Endothelial cell of umbilical vein (primary cell): ENCODE results near the gene SMARCA2. TPM values are rescaled to one million over a fixed set of nuclear protein-coding genes. Genes with fewer than 3 reads are reported as not detected.

ENCODE experiments used
- BruUV-seq: library from RNA; stranded (reverse); fragments of 400-500 nt; replicated peaks from 2 replicates; lab custom pipeline; 2021; lab: Mats Ljungman, UMichigan
- CTCF ChIA-PET: fragments of 300-600, 350-600 bp; sonication (Branson Sonifier 250); formaldehyde crosslinking; loops from one replicate; lab custom pipeline; 2021; ENCODE audit warnings: antibody characterized with exemption, inconsistent platforms; lab: Charles Lee
- POLR2A ChIA-PET: fragments of 300-600, 350-600 bp; sonication (Branson Sonifier 250); formaldehyde crosslinking; loops from one replicate; lab custom pipeline; 2021; ENCODE audit warnings: antibody characterized with exemption, inconsistent platforms; lab: Charles Lee
- DNase-seq: peaks from one replicate; pipeline ENCODE4 v3.0.0-alpha.2; 2011; ENCODE audit warnings: low read depth, low spot score
- FAIRE-seq: peaks from 2 replicates; lab custom pipeline; 2011; peaks lifted over from hg19 to GRCh38; lab: Jason Lieb, UNC
- H2AFZ ChIP-seq: 2 replicates; pipeline ENCODE4 v1.6.0; 2012; ENCODE audit warnings: low read depth, low read length, control low read depth, inconsistent platforms
- H3K27ac ChIP-seq: 2 replicates; pipeline ENCODE4 v1.5.1; 2011; ENCODE audit warnings: low read depth, mild to moderate bottlenecking, control low read depth, low read length, moderate library complexity; ENCODE audit not compliant: insufficient read depth
- H3K27me3 ChIP-seq, 2 experiments: 2 replicates each; pipeline versions ENCODE4 v1.6.0 to v1.6.1; 2011; ENCODE audit warnings: low read length in 2 of 2, mixed read lengths in 1 of 2; ENCODE audit not compliant: control insufficient read depth in 2 of 2, insufficient read depth in 2 of 2
- H3K36me3 ChIP-seq, 2 experiments: 2 replicates in 1 of 2; 3 replicates in 1 of 2; pipeline ENCODE4 v1.5.1; 2011; ENCODE audit warnings: low read length in 2 of 2, mild to moderate bottlenecking in 1 of 2, moderate library complexity in 1 of 2; ENCODE audit not compliant: control insufficient read depth in 2 of 2, insufficient read depth in 2 of 2; ENCODE audit errors: extremely low read depth in 1 of 2
- H3K4me1 ChIP-seq: 3 replicates; pipeline ENCODE4 v1.5.1; 2011; ENCODE audit warnings: mild to moderate bottlenecking, low read length; ENCODE audit not compliant: control insufficient read depth, insufficient read depth; ENCODE audit errors: extremely low read depth
- H3K4me2 ChIP-seq: 2 replicates; pipeline ENCODE4 v1.6.1; 2011; ENCODE audit warnings: low read length, control low read depth, mixed read lengths; ENCODE audit not compliant: insufficient read depth
- H3K4me3 ChIP-seq, 3 experiments: fragments of 200-600 bp in 1 of 3; sonication (generic), shearing (Covaris generic) in 1 of 3; replicated peaks in 1 of 3; 2 replicates each; pipeline ENCODE4 v1.5.1; 2011 to 2016; ENCODE audit warnings: control low read depth in 3 of 3, low read length in 3 of 3, mild to moderate bottlenecking in 2 of 3, inconsistent platforms in 1 of 3, low read depth in 1 of 3, moderate library complexity in 1 of 3; ENCODE audit not compliant: insufficient read depth in 1 of 3
- H3K79me2 ChIP-seq: 2 replicates; pipeline ENCODE4 v1.6.0; 2012; ENCODE audit warnings: low read length, inconsistent platforms; ENCODE audit not compliant: control insufficient read depth, insufficient read depth
- H3K9ac ChIP-seq: replicated peaks from 2 replicates; pipeline ENCODE3; 2011; ENCODE audit warnings: low read length, control low read depth; ENCODE audit not compliant: insufficient read depth; ENCODE audit errors: extremely low read depth
- H3K9me1 ChIP-seq: replicated peaks from 3 replicates; pipeline ENCODE4 v1.6.0; 2011; ENCODE audit warnings: mild to moderate bottlenecking, low read length; ENCODE audit not compliant: control insufficient read depth, insufficient read depth; ENCODE audit errors: extremely low read depth
- H3K9me3 ChIP-seq: replicated peaks from 2 replicates; pipeline ENCODE4 v1.5.1; 2012; ENCODE audit warnings: low read length, inconsistent platforms; ENCODE audit not compliant: control insufficient read depth, insufficient read depth
- H4K20me1 ChIP-seq: replicated peaks from 2 replicates; pipeline ENCODE3; 2011; ENCODE audit warnings: mild to moderate bottlenecking, low read length; ENCODE audit not compliant: control insufficient read depth, insufficient read depth; ENCODE audit errors: extremely low read depth
- EZH2 ChIP-seq: IDR thresholded peaks from 2 replicates; pipeline ENCODE4 v1.6.1; 2012; ENCODE audit warnings: borderline replicate concordance, low read depth, mild to moderate bottlenecking, moderate library complexity, low read length, inconsistent platforms; ENCODE audit not compliant: severe bottlenecking
- FOS ChIP-seq: IDR thresholded peaks from 2 replicates; pipeline ENCODE4 v1.6.1; 2011; ENCODE audit warnings: mild to moderate bottlenecking, low read length, moderate library complexity, borderline replicate concordance; ENCODE audit not compliant: insufficient read depth
- GATA2 ChIP-seq: IDR thresholded peaks from 2 replicates; pipeline ENCODE4 v1.7.0; 2011; ENCODE audit warnings: low read depth, mild to moderate bottlenecking, moderate library complexity, mixed read lengths, low read length; ENCODE audit not compliant: insufficient read length, insufficient read depth
- JUN ChIP-seq: IDR thresholded peaks from 2 replicates; pipeline ENCODE4 v1.6.1; 2011; ENCODE audit warnings: borderline replicate concordance, low read depth; ENCODE audit not compliant: insufficient read length, insufficient read depth
- MYC ChIP-seq: IDR thresholded peaks from one replicate; pipeline ENCODE4 v1.6.1; 2011; ENCODE audit warnings: mild to moderate bottlenecking, low read depth, low read length
- POLR2A ChIP-seq: IDR thresholded peaks from 2 replicates; pipeline ENCODE4 v1.6.1; 2012; ENCODE audit warnings: low read depth, mild to moderate bottlenecking, control low read depth, low read length
- POLR2AphosphoS5 ChIP-seq: IDR thresholded peaks from 2 replicates; pipeline ENCODE4 v1.6.1; 2012; ENCODE audit warnings: low read depth, mild to moderate bottlenecking, control low read depth, low read length, moderate library complexity; ENCODE audit not compliant: insufficient read depth
- dilution Hi-C: fragments of 300-500 bp; cut with MboI; formaldehyde crosslinking; loops from one replicate; pipeline ENCODE4 v1.15.0; 2019; ENCODE audit warnings: low sequenced_read_pairs; ENCODE audit not compliant: extremely low pct_ligation_motif_present
- intact Hi-C: fragments of 100-400 bp; cut with micrococcal nuclease; formaldehyde crosslinking; loops from one replicate; pipeline ENCODE4 v1.10.0; 2022
- polyA plus RNA-seq, 4 experiments: library from polyadenylated mRNA; depleted of rRNA in 3 of 4; stranded (reverse) in 3 of 4; unstranded in 1 of 4; fragments of >200 nt; gene quantifications; 2 replicates each; pipeline versions ENCODE4 v1.2.1 to v1.2.3, GENCODE V29; 2011 to 2012; ENCODE audit warnings: missing spikeins in 1 of 4
- total RNA-seq: library from RNA; stranded (reverse); gene quantifications from 2 replicates; pipeline ENCODE4 v1.2.3, GENCODE V29; 2021
- TF ChIP-seq, protein P1 (sequence below), 2 donors: IDR thresholded peaks; 1 replicate in 1 of 2; 2 replicates in 1 of 2; pipeline ENCODE4 v1.5.1; 2011; ENCODE audit warnings: low read length in 2 of 2, mild to moderate bottlenecking in 2 of 2, moderate library complexity in 2 of 2, control low read depth in 1 of 2, inconsistent platforms in 1 of 2, low read depth in 1 of 2; ENCODE audit not compliant: insufficient read depth in 1 of 2; ENCODE audit errors: extremely low read depth in 1 of 2
- TF ChIP-seq, protein P2 (sequence below): IDR thresholded peaks from 2 replicates; pipeline ENCODE4 v1.6.1; 2011; ENCODE audit not compliant: insufficient read depth, insufficient read length

Gene SMARCA2
- total and polyA plus RNA-seq, 2 donors (not counting 3 experiments of a cell fraction or from before 2014, with no cell fraction given), result 54.5 to 79.9 TPM

DNA sequence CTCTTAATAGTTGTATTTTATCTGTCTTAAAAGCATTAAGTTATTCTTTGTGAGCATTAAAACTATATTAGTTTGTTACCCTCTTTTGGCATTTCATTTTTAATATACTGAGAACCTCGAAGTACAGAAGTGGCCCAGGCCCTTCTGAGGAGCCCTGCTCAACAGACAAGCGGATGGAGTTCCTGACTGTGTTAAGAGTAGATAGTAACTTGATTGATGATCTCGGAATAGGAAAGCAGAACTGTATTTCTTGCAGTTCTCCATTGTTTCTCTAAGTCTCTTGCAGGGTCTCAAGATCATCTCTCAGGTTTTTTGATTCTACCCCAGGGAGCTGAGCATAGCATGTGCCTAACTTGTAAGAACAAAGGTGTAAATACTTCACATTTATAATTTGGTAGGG is 139.6 kb downstream of the SMARCA2 start:
- H3K4me1 ChIP-seq, result peaks cover 19% of the 10 kb centered on the region
- dilution Hi-C loops, result no loop called here
- no peak overlapping the region for H2AFZ ChIP-seq
- H4K20me1 ChIP-seq, result no peaks in the 10 kb centered on the region
- H3K9me3 ChIP-seq, result no peaks in the 10 kb centered on the region
- no peaks in the 10 kb centered on the region for H3K9me1 ChIP-seq
- no peak overlapping the region for H3K4me3 ChIP-seq
- intact Hi-C loops, result loop anchor here (10.0 kb wide), 1 partner anchor 470 kb away; the partner anchor contains the start of gene VLDLR
- H3K9ac ChIP-seq, result no peak overlapping the region
- H3K27ac ChIP-seq, result no peak overlapping the region
- TF ChIP-seq, protein P1, sequence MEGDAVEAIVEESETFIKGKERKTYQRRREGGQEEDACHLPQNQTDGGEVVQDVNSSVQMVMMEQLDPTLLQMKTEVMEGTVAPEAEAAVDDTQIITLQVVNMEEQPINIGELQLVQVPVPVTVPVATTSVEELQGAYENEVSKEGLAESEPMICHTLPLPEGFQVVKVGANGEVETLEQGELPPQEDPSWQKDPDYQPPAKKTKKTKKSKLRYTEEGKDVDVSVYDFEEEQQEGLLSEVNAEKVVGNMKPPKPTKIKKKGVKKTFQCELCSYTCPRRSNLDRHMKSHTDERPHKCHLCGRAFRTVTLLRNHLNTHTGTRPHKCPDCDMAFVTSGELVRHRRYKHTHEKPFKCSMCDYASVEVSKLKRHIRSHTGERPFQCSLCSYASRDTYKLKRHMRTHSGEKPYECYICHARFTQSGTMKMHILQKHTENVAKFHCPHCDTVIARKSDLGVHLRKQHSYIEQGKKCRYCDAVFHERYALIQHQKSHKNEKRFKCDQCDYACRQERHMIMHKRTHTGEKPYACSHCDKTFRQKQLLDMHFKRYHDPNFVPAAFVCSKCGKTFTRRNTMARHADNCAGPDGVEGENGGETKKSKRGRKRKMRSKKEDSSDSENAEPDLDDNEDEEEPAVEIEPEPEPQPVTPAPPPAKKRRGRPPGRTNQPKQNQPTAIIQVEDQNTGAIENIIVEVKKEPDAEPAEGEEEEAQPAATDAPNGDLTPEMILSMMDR (IDR thresholded peaks at IDR 0.05; ENCODE audit: extremely low read depth in 1 of 2, insufficient read depth in 1 of 2, low read depth in 1 of 2, low read length in 2 of 2), result no peak
- TF ChIP-seq POLR2A (no peak), MYC (no peak), GATA2 (no peak), FOS (no peak), EZH2 (no peak), POLR2AphosphoS5 (no peak), JUN (no peak)
- TF ChIP-seq, protein P2, sequence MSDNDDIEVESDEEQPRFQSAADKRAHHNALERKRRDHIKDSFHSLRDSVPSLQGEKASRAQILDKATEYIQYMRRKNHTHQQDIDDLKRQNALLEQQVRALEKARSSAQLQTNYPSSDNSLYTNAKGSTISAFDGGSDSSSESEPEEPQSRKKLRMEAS, result no peak
- ChIA-PET CTCF (no interaction called here), POLR2A (no interaction called here)
- H3K36me3 ChIP-seq, result no peaks in the 10 kb centered on the region
- peaks cover 4% of the 10 kb centered on the region for H3K79me2 ChIP-seq
- no peak overlapping the region for H3K4me2 ChIP-seq
- BruUV-seq, result no TSS peak
- DNase-seq (no peak), FAIRE-seq (no peak)
- no peaks in the 10 kb centered on the region for H3K27me3 ChIP-seq
